Stimulated activated CD4-positive, alpha-beta T cell treated with anti-CD3 and anti-CD28 coated beads, Interleukin-12 subunit alpha, Interleukin-12 subunit beta, amount 100 ng/mL, for 4 hours (primary cell): ENCODE results near the gene PPP2R2B.
"Not testable (repeated sequence)": the region's sequence is repeated elsewhere in the genome, so short reads cannot be mapped to it uniquely, and the experiment has no call there.

Experiments
- DNase-seq: peaks from one replicate; pipeline ENCODE4 v3.0.0-alpha.2; 2020

PPP2R2B gene

DNA sequence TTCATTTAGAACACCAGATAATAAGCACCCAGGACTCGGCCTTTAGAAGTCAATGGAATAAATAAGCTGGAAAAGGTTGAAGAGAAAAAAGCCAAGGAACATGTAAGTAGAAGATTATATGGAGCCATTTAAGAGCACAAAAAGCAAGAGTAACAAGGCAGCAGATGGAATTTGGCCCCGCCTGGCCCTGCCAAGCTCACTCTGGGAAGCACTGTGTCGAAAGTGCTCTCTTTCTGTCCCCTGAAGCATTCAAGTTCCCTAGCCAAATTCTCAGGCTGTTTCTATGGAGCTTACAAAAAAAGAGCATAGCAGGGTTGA is 289.6 kb downstream of the PPP2R2B start:
- DNase-seq = no peak

DNA sequence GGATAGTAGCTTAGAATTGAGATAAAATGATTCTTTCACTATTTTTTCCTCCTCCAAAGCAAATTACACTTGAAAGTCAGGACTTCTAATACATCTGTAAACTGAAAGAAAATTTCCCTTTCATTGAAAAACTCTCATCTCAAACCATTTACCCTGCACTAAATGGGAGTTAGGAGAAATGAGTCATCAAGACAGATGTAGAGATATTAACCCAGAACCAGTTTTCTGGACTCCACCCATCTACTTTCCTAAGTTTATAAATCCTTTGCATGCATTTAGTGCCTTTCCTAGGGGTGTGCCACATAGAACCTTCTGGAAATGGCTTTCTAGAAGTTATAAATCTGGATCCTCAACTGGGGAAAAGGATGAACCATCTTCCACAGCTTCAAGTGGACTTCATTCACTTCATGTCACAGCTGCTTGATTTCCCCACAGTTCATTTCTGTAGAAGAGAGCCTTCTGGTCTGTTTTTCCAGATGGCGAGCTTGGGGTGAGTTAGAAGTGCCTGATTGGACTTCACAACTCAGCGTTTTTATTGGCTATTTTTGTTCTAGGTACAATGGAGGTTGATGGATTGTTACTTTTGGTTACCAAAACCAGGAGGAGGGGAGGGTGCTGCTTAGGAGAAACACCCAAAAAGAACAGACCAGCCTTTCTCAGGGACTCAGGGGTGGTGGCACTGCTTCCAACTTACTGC is 290.1 kb downstream of the PPP2R2B start:
- DNase-seq = no peak

DNA sequence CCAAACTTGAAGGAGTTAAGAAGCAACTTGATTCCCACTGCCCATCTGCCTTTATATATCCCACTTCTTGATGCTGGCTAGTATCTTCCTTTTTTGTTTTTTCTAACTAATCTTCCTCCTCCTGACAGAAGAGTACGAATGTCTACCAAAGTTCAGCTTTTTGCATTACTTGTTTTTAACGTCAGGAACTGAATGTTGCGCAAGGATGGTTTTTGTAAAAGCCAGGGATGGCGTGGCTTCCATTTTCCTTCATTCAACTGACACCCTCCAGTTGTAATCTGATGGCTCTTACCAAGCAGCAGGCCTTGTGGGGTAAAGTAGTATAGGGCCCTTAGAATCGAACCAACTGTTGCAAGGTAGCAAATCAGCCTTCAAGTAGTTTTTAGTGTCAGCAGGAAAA is 291.8 kb downstream of the PPP2R2B start:
- DNase-seq = no peak

DNA sequence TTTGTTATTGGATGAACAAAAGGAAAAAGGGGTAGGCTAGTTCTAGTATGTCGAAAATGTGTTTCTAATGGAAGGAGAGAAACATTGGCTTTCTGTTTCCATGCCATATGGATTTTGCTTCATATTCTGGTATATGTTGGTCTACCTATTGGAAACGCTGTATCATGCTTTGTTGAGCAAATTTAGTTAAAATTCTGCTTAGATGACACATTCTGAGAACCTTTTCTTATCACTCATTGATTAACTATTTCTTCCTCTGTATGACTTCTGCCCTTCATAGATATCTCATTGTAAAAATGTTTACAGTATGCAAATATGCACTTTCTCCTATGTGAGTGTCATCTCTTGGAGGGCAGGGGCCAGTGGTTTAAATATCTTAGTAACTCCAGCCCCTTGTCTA is 293.8 kb downstream of the PPP2R2B start:
- no peak for DNase-seq

DNA sequence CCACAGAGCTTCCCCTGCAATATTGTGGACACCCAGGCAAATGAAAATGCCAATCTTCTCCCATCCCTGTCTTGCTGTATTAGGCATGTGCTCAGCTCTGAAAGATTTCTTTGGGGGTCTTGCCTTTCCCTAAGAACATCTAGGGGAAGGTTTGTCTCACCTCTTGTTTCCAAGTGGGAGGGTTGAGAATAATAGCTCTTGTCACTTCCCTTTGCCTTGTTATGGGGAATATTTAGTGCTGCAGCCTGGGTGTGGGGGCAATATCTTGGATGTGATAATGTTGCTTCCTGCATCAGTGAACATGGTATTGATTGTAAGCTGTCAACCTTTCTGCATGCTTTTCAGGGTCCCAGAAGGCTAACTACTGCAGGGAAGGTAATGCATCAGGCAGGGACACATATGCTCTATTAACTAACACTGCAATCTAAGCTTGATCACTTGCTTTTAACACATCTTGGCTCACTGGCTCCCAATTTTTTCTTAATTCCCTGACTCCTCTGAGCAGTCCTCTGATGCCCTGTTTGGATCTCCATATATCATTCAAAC is 296.4 kb downstream of the PPP2R2B start:
- no peak for DNase-seq

DNA sequence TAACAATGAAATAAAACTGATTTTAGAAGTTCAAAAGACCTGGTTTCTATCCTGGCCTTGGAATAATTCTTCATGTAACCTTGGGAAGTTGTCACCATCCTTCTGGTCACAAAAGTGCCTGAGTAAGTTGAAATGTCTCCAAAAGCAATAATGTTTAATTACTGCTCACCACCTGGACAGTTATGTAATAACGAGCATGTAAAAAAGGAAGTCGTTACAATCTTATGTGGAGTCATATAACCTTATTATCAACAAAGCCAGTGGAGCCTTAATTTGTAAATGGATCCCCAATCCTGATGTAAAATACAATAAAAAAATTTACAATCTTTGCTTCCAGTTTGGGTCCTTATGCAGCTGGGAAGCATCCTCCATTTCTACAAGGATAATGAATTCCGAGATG is 298.3 kb downstream of the PPP2R2B start:
- no peak for DNase-seq

DNA sequence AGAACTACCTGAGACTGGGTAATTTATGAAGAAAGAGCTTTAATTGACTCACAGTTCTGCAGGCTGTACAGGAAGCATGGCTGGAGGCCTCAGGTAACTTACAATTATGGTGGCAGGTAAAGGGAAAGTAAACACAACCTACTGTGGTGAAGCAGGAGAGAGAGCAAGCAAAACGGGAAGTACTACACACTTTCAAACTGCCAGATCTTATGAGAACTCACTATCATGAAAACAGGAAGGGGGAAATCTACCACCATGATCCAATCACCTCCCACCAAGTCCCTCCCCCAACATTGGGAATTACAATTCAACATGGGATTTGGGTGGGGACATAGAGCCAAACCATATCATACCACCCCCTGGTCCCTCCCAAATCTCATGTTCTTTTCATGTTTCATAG is 303.8 kb downstream of the PPP2R2B start:
- DNase-seq = no peak

DNA sequence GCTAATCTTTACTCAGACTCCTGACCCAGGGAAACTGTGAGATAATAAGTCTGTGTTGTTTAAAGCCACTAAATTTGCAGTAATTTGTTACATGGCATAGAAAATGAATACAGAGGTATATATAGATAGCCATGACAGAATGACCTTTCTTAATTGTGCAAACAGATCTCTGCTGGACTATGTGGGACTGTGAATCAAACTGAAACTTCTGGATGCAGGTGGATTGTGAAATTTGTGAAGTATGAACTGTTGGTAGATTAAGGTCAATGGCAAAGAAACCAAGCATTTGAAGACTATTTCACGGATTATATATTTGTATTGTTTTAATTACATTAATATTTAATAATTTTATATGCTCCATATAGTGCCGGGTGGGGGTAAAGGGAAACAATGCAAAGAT is 310.4 kb downstream of the PPP2R2B start:
- DNase-seq = no peak

DNA sequence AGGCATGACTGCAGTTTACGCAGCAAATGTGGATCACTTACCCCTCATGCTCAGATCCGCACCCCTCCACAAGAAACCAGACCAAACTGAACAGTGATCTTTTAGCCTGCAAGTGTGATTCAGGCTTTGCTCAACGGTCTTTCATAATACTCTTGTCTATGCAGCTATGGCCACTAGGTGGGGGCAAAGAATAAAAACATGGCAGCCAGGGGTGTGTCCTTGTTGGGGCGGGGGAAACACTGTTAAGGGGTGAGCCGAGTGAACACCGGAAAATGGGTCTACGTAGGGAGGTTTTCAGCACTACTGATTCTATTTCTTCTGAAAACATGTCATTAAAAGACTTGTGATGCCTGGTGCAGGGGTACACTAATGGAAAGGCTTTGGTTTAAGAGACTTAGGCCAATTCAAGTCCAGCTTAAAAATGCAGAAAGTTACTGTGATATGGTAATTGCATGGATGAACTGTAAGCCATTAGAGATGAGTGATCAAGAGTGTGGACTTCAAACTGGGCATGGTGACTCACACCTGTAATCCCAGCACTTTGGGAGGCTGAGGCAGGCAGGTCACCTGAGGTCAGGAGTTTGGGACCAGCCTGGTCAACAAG is 312.7 kb downstream of the PPP2R2B start:
- peak; percentile 3 for DNase-seq

DNA sequence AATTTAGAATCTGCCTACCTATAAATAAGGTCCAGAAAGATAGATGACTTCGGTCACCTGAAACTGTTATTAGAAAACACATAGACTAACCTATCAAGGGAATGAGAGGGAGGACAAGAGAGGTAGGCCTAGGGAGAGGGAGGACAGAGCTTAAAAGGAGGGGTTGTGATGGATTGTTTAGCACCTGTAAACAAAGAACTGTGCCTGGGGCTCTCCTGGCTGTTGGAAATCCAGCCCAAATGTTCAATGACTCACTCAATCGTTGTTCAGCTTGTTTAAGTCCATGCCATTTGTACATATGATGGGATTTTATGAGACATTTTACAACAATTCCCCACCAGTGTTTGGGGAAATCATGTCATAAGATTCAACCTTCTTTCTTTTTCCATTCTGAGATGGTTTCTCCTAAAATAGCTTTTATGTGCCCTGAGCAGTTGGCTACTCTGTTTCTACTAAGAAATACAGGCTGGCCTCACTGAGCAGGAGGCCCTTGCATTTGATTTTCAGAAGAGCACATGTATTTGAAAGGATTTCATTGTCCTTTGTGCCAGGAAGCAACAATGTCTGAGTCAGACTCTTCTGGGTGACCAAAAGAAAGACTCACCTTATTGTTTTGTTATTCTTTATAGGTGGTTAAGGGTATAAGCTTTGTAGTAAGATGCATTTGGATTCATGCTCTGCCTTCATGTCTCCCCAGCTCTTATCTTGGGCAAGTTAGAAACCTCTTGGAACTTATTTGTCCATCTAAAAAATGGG is 314.4 kb downstream of the PPP2R2B start:
- no peak for DNase-seq

DNA sequence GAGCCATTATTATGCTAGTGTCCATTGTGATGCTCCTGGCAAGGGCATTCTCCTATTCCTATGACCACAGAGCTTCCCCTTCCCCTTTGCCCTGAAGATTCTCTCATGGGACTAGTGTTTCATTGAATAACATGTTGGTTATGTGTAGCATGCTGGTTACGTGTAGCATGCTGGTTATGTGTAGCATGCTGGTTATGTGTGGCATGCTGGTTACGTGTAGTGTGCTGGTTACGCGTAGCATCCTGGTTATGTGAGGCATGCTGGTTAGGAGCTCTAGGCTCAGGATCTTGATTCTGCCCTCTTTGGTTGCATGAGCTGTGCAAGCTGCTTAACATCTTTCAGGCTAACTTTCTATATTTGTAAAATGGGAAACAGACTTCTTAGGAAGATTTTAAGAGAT is 316.1 kb downstream of the PPP2R2B start:
- no peak for DNase-seq

DNA sequence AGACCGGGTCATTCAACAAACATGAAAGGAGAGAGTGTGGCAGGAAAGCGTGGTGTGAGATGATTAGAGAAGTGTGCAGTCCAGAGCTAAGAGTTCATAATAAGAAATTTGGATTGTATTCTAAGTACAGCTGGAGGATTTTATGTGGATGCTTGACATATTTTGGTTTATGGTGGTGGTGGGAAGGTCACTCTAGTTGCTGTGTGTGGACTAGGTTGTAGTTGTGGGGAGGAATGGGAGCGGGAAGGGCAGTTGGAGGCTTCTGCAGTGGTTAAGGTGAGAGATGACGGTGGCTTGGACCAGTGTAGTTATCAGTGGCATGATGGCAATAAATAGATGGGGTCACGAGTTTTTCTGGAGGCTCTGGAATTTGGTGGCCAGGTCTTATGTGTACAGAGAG is 316.8 kb downstream of the PPP2R2B start:
- no peak for DNase-seq

DNA sequence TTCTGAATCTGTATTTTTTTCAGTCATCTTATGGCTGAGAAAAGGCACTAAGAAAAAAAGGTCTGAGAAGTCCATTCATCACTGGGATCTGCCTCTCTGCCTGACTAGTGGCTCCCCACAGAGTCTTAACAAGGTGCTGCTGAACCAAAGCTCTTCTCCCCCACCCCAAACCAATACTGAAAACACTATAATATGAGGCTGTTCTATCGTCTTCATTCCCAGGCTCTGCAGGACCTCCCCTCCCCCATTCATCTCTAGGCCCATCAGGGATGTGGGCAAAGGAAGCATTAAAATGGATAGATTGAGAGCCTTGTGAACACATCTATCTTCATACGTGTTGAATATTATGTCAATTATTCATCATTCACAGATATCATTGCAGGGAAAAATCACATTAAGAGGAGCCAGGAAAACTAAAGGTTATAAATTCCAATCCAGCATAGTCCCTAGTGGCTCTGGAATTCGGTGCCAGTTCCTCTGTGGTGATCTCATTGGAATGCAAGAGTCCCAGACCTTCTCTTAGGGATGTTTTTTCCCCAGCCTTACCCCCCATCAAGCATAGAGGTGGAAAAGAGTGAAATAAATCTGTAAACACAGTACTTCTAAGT is 318.2 kb downstream of the PPP2R2B start:
- DNase-seq = no peak

DNA sequence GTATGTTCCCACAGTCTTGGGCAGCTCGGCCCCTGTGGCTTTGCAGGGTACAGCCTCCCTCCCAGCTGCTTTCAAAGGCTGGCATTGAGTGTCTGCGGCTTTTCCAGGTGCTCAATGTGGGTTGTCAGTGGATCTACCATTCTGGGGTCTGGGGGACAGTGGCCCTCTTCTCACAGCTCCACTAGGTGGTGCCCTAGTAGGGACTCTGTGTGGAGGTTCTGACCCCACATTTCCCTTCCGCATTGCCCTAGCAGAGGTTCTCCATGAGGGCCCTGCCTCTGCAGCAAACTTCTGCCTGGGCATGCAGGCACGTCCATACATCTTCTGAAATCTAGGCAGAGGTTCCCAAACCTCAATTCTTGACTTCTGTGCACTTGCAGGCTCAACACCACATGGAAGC is 321.7 kb downstream of the PPP2R2B start:
- DNase-seq = not testable (repeated sequence)

DNA sequence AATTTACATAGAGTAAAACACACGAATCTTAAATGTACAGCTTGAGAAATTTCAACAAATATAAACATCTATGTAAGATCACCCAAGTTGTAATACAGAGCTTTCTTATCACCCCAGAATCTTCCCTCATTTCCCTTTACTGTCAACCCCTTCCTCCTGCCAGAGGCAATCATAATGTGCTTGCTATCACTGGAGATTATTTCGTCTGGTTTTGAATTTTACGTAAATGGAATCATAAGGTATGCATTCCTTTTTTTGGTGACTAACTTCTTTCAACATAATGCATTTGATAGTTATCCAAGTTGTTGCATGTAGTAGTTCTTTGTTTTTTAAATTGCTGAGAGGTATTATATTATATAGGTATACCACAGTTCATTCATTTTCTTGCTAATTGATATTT is 325.1 kb downstream of the PPP2R2B start:
- DNase-seq = no peak

DNA sequence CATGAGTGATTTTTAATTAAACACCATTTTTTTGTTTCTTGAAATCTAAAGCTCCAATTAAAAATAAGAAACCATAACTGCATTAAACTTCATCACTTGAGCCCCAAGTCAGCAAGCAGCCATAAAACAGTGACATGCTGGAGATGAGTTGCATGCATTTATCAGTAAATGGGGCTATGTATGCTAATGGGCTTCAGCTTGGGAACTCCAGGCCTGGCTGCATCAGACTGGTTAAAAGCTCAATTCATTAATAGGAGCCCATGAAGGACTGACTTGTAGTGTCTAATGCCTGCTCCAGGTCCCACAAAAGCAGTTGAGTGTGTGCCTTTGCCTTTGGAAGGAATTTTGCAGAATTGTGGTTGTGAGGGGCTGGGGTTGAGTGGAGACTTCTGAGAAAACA is 328.9 kb downstream of the PPP2R2B start:
- no peak for DNase-seq

DNA sequence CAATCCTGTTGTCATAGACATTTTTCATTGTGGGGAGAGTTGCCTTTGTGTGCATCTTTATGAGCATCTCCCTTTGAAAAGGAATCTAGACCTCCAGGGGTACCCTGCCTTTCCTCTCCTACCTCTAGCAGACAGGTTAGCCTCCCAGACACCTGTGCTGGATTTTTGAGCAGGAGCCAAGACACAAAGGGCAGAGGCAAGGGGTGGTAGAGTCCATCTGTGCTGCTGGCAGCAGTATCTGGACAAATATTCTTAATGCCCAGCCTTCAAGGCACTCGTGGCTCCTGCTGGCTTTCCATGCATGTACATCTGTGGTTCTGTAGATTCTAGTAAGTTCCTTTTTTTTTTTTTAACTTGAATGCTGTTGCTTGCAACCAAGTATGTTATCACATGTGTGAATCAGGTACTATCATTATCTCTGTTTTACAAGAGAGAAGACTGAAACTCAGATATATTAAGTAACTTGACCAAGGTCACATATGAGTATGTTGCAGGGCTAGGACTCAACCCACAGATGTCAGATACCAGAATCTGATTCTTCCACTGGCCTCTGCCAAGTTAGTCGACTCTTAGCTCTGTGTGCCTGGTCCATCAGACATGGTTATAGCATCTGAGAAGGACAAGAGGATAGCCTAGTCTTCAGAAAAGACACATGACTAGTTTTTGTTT is 329.6 kb downstream of the PPP2R2B start:
- no peak for DNase-seq

DNA sequence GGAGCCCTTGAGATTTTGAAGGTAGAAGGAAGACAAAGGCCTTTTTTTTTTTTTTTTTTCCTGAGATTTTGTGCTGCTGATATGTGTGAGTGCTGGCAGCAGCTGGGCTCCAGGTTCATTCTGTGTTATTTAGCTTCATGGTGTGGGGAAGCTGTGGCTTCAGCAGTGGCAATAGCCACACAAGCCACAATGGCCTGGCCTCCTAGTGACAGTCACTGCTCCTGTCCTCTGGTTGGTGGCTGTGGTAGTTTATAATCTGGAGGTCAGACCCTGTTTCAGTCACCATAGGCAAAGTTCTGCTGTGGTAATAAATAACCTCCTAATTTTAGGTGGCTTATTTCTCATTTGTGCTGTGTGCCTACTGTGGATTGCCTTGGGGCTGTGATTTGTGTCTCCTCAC is 334.3 kb downstream of the PPP2R2B start:
- no peak for DNase-seq

DNA sequence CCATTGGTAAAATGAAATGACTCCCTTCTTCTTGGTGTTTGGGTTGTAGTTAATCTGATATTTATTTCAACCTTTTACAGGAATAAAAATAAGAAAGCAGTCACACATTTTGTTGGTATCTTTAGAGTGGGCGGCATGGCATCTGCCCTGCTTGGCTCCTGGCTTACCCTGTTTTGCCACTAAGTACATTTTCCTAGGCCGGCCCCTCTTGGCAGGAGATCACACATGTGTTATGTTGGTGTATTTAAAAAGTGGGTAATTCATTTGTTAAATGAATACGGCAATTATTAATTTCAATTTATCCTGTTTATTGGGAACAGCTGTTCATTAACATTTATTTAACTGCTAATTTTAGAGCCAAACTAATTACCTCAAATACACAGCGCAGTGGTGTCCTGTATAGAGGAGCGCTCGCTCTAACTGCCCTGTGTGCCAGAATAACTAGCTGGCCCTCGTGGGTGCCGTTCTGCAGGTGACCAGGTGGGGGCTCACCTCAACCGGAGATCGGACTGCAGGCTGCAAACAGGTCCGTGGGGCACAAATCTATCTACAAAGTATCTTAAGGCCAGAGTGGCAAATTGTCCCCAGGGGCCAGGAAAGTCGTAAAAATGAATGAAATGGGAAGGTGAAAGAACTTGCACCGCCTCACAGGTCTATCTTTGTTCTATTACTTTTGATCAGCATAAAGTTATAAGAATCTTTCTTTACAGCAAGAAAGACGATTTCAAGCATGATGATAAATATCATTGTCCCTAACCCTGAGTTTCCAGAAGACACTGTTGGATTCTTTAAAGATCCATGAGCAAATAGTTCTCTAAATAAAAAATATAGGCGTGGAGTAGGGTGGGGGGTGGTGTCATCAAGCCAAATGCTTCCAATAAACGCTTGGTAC is 336.4 kb downstream of the PPP2R2B start:
- peak; percentile 66 for DNase-seq

DNA sequence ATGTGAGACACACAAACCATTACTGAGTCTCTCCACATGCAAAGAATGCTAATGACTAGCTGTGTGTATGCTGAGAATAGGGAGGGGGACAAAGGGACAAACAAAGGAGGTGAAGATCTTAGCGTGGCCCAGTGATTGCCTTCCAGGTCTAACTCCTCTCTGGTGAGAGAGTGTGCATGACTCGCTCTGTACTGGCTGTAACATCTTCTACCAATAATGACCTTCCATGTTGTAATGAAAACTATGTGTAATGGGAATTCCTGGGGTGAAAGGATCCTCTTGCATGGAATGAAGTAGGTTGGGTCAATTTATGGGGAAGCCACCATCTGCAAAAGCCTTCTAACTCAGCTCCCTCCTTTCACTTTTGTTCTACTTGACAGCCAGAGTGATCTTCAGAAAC is 338.1 kb downstream of the PPP2R2B start:
- DNase-seq = no peak

DNA sequence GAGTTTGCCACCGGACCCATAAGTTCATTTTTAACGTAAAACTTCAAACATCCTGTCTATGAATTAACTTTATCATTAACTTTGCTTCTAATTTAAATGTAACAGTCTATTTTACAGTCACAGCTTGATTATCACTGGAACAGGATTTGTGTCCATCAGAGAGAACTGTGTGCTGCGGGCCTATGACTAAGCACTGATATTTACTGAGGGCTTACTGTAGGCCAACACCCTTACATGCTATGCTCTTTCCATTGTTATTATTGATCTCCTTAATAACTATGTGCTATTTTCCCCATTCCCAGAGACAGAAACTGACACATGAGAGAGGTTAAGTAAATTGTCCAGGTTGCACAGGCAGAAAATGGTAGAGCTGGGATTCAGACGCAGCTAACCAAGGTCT is 338.6 kb downstream of the PPP2R2B start:
- no peak for DNase-seq

DNA sequence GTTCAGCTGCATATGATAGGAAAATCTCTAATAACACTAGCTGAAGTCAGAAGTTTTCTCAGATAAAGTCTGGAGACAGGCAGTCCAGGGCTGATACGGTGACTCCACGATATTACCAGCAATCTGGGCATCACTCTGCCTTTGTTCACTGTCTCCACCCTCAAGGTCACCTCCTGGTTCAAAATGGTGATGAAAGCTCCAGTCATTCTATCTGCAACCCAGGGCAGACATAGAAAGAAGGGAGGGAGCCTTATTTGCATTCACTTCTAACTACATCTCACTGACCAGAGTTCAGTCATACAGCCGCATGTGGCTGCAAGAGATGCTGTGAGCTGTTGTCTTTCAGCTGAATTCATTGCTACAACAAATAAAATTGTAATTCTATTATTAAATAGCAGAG is 340.1 kb downstream of the PPP2R2B start:
- DNase-seq = no peak
